IPS DF 6.9 (cell line): ENCODE results near the gene IL2RA.
"Not testable (repeated sequence)": the region's sequence is repeated elsewhere in the genome, so short reads cannot be mapped to it uniquely, and the experiment has no call there.

Experiments
- DNase-seq: peaks from one replicate; pipeline ENCODE4 v3.0.0-alpha.2; 2013; ENCODE audit warnings: low read depth, low spot score
- H3K27ac ChIP-seq: one replicate; pipeline ENCODE4 v1.5.1; 2013; ENCODE audit warnings: low read length, control low read depth
- H3K27me3 ChIP-seq: 2 replicates; pipeline ENCODE4 v1.6.1; 2013; ENCODE audit warnings: mild to moderate bottlenecking, low read length; ENCODE audit not compliant: control insufficient read depth, insufficient read depth
- H3K36me3 ChIP-seq: 2 replicates; pipeline ENCODE4 v1.6.1; 2013; ENCODE audit warnings: low read length; ENCODE audit not compliant: control insufficient read depth, insufficient read depth
- H3K4me1 ChIP-seq: 2 replicates; pipeline ENCODE4 v1.6.1; 2013; ENCODE audit warnings: low read length; ENCODE audit not compliant: control insufficient read depth, insufficient read depth
- H3K4me3 ChIP-seq: 2 replicates; pipeline ENCODE4 v1.5.1; 2013; ENCODE audit warnings: mild to moderate bottlenecking, low read length
- H3K9me3 ChIP-seq: 2 replicates; pipeline ENCODE4 v1.6.1; 2013; ENCODE audit warnings: low read length, inconsistent platforms; ENCODE audit not compliant: control insufficient read depth, insufficient read depth
- WGBS: extraction: QIAGEN DNeasy Blood & Tissue Kit; methylation state at CpG from one replicate; pipeline ENCODE4 v1.1.7; 2013; ENCODE audit warnings: mixed read lengths, missing lambda C conversion rate; ENCODE audit not compliant: insufficient read length, insufficient coverage; 5-methylcytosine and 5-hydroxymethylcytosine counted together

Gene IL2RA

DNA sequence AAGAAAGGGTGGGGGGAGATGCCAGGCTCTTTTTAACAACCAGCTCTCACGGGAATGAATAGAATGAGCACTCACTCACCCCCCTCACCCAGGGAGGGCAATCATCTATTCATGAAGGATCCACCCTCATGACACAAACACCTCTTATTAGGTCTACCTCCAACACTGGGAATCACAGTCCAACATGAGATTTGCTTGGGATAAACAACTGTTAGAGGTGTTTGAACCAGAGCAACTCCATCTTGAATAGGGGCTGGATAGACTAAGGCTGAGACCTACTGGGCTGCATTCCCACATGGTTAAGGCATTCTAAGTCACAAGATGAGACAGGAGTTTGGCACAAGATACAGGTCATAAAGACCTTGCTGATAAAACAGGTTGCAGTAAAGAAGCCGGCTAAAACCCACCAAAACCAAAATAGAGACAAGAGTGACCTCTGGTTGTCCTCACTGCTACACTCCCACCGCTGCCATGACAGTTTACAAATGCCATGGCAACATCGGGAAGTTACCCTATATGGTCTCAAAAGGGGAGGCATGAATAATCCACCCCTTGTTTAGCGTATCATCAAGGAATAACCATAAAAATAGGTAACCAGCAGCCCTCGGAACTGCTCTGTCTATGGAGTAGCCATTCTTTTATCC is 56.9 kb downstream of the IL2RA start:
- H3K4me3 ChIP-seq, H3K36me3 ChIP-seq, DNase-seq, H3K4me1 ChIP-seq, H3K27ac ChIP-seq, H3K27me3 ChIP-seq, H3K9me3 ChIP-seq: not testable (repeated sequence)
- no CpG with 5 or more reads among the region's 6 CpGs for WGBS

DNA sequence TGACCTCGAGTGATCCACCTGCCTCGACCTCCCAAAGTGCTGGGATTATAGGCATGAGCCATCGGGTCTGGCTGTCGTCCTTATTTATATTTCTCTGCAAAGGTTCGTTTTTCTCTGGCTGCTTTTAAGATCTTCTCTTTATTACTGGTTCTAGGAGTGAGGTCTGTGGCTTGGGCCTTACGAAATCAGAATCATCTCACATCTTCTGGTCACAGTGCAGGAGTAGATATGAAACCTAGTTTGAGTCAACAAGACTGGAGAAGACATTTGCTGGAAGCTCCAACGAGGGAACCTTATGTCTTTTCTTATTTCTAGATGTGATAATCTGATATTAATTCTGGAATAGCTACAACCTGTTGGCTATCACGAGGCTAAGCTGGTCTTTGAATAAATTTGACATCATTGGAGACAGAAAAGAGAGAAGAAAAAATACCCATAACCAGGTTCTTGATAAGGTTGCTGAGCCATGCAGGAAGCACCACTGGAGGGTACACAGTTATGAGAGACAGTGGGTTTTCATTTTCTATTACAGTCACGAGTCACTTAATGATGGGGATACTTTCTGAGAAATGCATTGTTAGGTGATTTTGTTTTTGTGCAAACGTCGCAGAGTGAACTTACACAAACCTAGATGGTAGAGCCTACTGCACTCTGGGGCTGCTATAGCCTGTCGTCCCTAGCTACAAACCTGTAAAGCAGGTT is 59.2 kb downstream of the IL2RA start:
- Histone ChIP-seq H3K4me3 (no peak overlapping the region), H3K27ac (no peak overlapping the region), H3K4me1 (no peaks in the 10 kb centered on the region), H3K36me3 (no peaks in the 10 kb centered on the region), H3K27me3 (no peaks in the 10 kb centered on the region), H3K9me3 (no peaks in the 10 kb centered on the region)
- WGBS, result no CpG with 5 or more reads among the region's 12 CpGs
- no peak for DNase-seq

GRCh38 chr10:5999440-6000165 is 62.6 kb downstream of the IL2RA start:
- H3K4me3 ChIP-seq, result no peak overlapping the region
- no peaks in the 10 kb centered on the region for H3K9me3 ChIP-seq
- WGBS, result no CpG with 5 or more reads among the region's 20 CpGs
- DNase-seq, result no peak
- H3K36me3 ChIP-seq, result no peaks in the 10 kb centered on the region
- no peak overlapping the region for H3K27ac ChIP-seq
- H3K4me1 ChIP-seq, result no peaks in the 10 kb centered on the region; the same call in 1 of the 2 replicates
- H3K27me3 ChIP-seq, result no peaks in the 10 kb centered on the region

GRCh38 chr10:5996696-5997095 is 65.5 kb downstream of the IL2RA start:
- WGBS, result no CpG with 5 or more reads among the region's 4 CpGs
- Histone ChIP-seq H3K27ac (no peak overlapping the region), H3K27me3 (no peaks in the 10 kb centered on the region), H3K4me1 (no peaks in the 10 kb centered on the region; the same call in 1 of the 2 replicates), H3K36me3 (no peaks in the 10 kb centered on the region), H3K4me3 (no peak overlapping the region), H3K9me3 (no peaks in the 10 kb centered on the region)
- DNase-seq, result no peak

DNA sequence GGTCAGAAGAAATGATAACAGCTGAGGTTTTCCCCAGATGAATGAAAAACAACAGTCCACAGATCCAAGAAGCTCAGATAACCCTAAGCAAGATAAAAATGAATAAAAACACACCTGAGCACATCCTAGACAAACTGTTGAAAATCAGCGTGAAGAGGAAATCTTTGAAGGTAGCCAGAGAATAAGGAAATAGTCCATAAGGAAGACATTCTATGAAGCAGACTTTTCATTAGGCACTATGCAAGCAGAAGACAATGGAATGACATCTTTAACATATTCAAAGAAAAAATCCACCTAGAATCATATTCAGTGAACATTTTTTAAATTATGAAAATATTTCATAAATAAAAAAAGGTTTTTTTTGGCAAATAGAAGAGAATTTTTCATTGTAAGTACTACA is 69.8 kb downstream of the IL2RA start:
- H3K27ac ChIP-seq, result no peak overlapping the region
- no peaks in the 10 kb centered on the region for H3K27me3 ChIP-seq
- no CpG with 5 or more reads among the region's 1 CpG for WGBS
- no peaks in the 10 kb centered on the region; the same call in 1 of the 2 replicates for H3K4me1 ChIP-seq
- no peaks in the 10 kb centered on the region for H3K36me3 ChIP-seq
- DNase-seq, result no peak
- H3K9me3 ChIP-seq, result no peaks in the 10 kb centered on the region
- no peak overlapping the region for H3K4me3 ChIP-seq

- no peak overlapping the region for H3K4me3 ChIP-seq
- no peaks in the 10 kb centered on the region for H3K36me3 ChIP-seq
- no peak overlapping the region for H3K27ac ChIP-seq
- no peaks in the 10 kb centered on the region for H3K27me3 ChIP-seq
- H3K4me1 ChIP-seq, result no peaks in the 10 kb centered on the region; the same call in 1 of the 2 replicates
- no peaks in the 10 kb centered on the region for H3K9me3 ChIP-seq
- no peak for DNase-seq
Measured at GRCh38 chr10:5991708-5992107, 70.5 kb downstream of the IL2RA start.

DNA sequence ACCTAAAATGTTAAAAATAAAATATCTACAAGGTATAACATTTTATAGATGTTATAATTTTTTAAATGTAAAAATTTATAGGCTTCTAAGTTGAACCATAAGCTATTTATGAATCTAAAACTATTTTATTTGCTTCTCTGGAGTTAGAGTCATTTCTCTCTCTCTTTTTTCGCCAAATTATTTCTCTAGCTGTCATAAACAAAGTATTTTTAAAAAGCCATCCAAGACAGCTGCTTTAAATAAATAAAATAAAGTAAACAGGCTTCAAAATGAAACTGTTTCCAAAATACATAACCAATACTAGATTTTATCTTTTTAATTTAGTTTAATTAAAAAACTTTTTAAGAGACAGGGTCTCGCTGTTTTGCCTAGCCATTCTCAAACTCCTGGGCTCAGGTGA is 72.4 kb downstream of the IL2RA start:
- WGBS, result no CpG with 5 or more reads among the region's 2 CpGs
- H3K27ac ChIP-seq, result no peak overlapping the region
- no peak for DNase-seq

DNA sequence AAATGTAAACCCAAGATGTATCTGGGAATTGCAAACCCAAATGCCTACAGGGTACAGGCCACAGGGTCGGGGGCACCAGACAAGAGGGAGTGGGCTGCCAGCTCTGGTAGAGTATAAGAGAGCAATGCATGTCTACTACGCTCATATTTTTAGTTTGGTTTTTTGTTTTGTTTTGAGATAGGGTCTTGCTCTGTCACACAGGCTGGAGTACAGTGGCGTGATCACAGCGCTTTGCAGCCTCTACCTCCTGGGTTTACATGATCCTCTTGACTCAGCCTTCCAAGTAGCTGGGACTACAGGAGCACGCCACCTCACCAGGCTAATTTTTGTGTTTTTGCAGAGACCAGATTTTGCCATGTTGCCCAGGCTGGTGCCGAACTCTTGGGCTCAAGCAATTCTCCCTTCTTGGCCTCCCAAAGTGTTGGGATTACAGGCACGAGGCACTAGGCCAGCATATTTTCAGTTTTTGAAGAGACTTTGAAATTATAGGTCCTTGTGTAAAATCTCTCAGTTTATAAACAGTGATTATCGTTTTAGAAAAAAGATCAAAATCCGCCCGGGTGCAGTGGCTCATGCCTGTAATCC is 73.7 kb downstream of the IL2RA start:
- no peak overlapping the region for H3K27ac ChIP-seq
- no peak for DNase-seq
- H3K27me3 ChIP-seq, result no peaks in the 10 kb centered on the region
- no peaks in the 10 kb centered on the region for H3K9me3 ChIP-seq
- H3K4me1 ChIP-seq, result no peaks in the 10 kb centered on the region
- no CpG with 5 or more reads among the region's 10 CpGs for WGBS
- no peak overlapping the region for H3K4me3 ChIP-seq
- H3K36me3 ChIP-seq, result no peaks in the 10 kb centered on the region

More for the DNA sequence above, 72.4 kb downstream of the IL2RA start:
- no peaks in the 10 kb centered on the region for H3K36me3 ChIP-seq
- no peak overlapping the region for H3K4me3 ChIP-seq
- H3K9me3 ChIP-seq, result no peaks in the 10 kb centered on the region
- H3K27me3 ChIP-seq, result no peaks in the 10 kb centered on the region
- H3K4me1 ChIP-seq, result no peaks in the 10 kb centered on the region

GRCh38 chr10:5987747-5988146 is 74.4 kb downstream of the IL2RA start:
- Histone ChIP-seq H3K4me3 (no peak overlapping the region), H3K27ac (no peak overlapping the region), H3K36me3 (no peaks in the 10 kb centered on the region), H3K9me3 (no peaks in the 10 kb centered on the region), H3K4me1 (no peaks in the 10 kb centered on the region), H3K27me3 (no peaks in the 10 kb centered on the region)
- no peak for DNase-seq
- no CpG with 5 or more reads among the region's 4 CpGs for WGBS

- Histone ChIP-seq H3K27ac (no peak overlapping the region), H3K4me3 (no peak overlapping the region), H3K4me1 (no peaks in the 10 kb centered on the region), H3K9me3 (no peaks in the 10 kb centered on the region), H3K27me3 (no peaks in the 10 kb centered on the region), H3K36me3 (no peaks in the 10 kb centered on the region)
- WGBS, result no CpG with 5 or more reads among the region's 5 CpGs
- no peak for DNase-seq
Measured at GRCh38 chr10:5985029-5985428, 77.1 kb downstream of the IL2RA start.
